GM12891 (cell line): ENCODE measurements around the gene ZBTB4.

Source experiments
- POLR2A ChIP-seq: IDR thresholded peaks from 2 replicates; pipeline ENCODE4 v1.6.1; 2011; ENCODE audit warnings: low read depth, low read length, control low read depth
- POLR2AphosphoS5 ChIP-seq: IDR thresholded peaks from 2 replicates; pipeline ENCODE4 v1.6.1; 2011; ENCODE audit warnings: low read depth, low read length, control low read depth

DNA sequence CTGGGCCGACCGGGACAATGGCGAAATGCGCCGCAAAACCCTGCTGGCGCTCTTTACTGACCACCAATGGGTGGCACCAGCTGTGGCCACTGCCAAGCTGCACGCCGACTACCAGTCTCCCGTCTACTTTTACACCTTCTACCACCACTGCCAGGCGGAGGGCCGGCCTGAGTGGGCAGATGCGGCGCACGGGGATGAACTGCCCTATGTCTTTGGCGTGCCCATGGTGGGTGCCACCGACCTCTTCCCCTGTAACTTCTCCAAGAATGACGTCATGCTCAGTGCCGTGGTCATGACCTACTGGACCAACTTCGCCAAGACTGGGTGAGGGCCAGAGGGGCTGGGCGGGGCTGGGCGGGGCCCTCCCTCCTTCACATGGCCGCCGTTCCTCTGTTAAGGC lies 63.6 kb downstream of the ZBTB4 start:
- no peak for TF ChIP-seq POLR2A
- no peak for TF ChIP-seq POLR2AphosphoS5
